Astrocyte (in vitro differentiated cells and primary cell): ENCODE results near the gene PUS7L. TPM values are rescaled to one million over a fixed set of nuclear protein-coding genes. Genes with fewer than 3 reads are reported as not detected.

Source experiments
- DNase-seq: peaks from one replicate; pipeline ENCODE4 v3.0.0-alpha.2; 2010; ENCODE audit warnings: low read depth
- FAIRE-seq: peaks from 2 replicates; lab custom pipeline; 2011; peaks lifted over from hg19 to GRCh38; lab: Jason Lieb, UNC
- H2AFZ ChIP-seq: 2 replicates; pipeline ENCODE4 v1.6.0; 2012; ENCODE audit warnings: low read depth, low read length, inconsistent platforms
- H3K27ac ChIP-seq: 2 replicates; pipeline ENCODE4 v1.5.1; 2011; ENCODE audit warnings: low read depth, low read length, inconsistent platforms
- H3K27me3 ChIP-seq: 2 replicates; pipeline ENCODE4 v1.6.0; 2011; ENCODE audit warnings: low read length, inconsistent platforms; ENCODE audit not compliant: insufficient read depth
- H3K36me3 ChIP-seq: 2 replicates; pipeline ENCODE4 v1.5.1; 2011; ENCODE audit warnings: low read length, inconsistent platforms; ENCODE audit not compliant: insufficient read depth
- H3K4me1 ChIP-seq: 2 replicates; pipeline ENCODE4 v1.5.1; 2011; ENCODE audit warnings: low read length, inconsistent platforms; ENCODE audit not compliant: insufficient read depth
- H3K4me2 ChIP-seq: 2 replicates; pipeline ENCODE4 v1.6.0; 2012; ENCODE audit warnings: low read length, inconsistent platforms
- H3K4me3 ChIP-seq: 2 replicates; pipeline ENCODE4 v1.5.1; 2011; ENCODE audit warnings: low read depth, mild to moderate bottlenecking, low read length, inconsistent platforms; ENCODE audit not compliant: insufficient read depth
- H3K79me2 ChIP-seq: 2 replicates; pipeline ENCODE4 v1.6.0; 2012; ENCODE audit warnings: mild to moderate bottlenecking, low read length, inconsistent platforms; ENCODE audit not compliant: insufficient read depth
- H3K9ac ChIP-seq: 2 replicates; pipeline ENCODE4 v1.6.0; 2012; ENCODE audit warnings: mild to moderate bottlenecking, low read length, inconsistent platforms
- H3K9me3 ChIP-seq: 2 replicates; pipeline ENCODE4 v1.5.1; 2012; ENCODE audit warnings: low read depth, mild to moderate bottlenecking, low read length, inconsistent platforms; ENCODE audit not compliant: insufficient read depth
- H4K20me1 ChIP-seq: 2 replicates; pipeline ENCODE4 v1.6.0; 2012; ENCODE audit warnings: low read length, inconsistent platforms; ENCODE audit not compliant: insufficient read depth
- H3K27ac Mint-ChIP-seq: one replicate; pipeline ENCODE4 v1.8.0; 2021; ENCODE audit warnings: mild to moderate bottlenecking, mixed read lengths; ENCODE audit not compliant: unreplicated experiment
- H3K27me3 Mint-ChIP-seq: one replicate; pipeline ENCODE4 v1.8.0; 2021; ENCODE audit warnings: low read depth, mixed read lengths; ENCODE audit not compliant: unreplicated experiment
- H3K36me3 Mint-ChIP-seq: one replicate; pipeline ENCODE4 v1.8.0; 2021; ENCODE audit warnings: low read depth, mixed read lengths; ENCODE audit not compliant: unreplicated experiment
- H3K4me1 Mint-ChIP-seq: one replicate; pipeline ENCODE4 v1.8.0; 2021; ENCODE audit warnings: low read depth, mixed read lengths; ENCODE audit not compliant: unreplicated experiment
- H3K4me3 Mint-ChIP-seq: one replicate; pipeline ENCODE4 v1.8.0; 2021; ENCODE audit warnings: mild to moderate bottlenecking, moderate library complexity, mixed read lengths; ENCODE audit not compliant: unreplicated experiment
- H3K9me3 Mint-ChIP-seq: one replicate; pipeline ENCODE4 v1.8.0; 2021; ENCODE audit warnings: mild to moderate bottlenecking, mixed read lengths; ENCODE audit not compliant: unreplicated experiment
- CTCF ChIP-seq: IDR thresholded peaks from 2 replicates; pipeline ENCODE4 v1.5.1; 2011; ENCODE audit warnings: low read depth, mild to moderate bottlenecking, inconsistent platforms, low read length, moderate library complexity; ENCODE audit not compliant: insufficient read depth
- EZH2 ChIP-seq: IDR thresholded peaks from 2 replicates; pipeline ENCODE4 v1.6.1; 2012; ENCODE audit warnings: mild to moderate bottlenecking, low read length, inconsistent platforms; ENCODE audit not compliant: insufficient read depth
- total RNA-seq: library from RNA; stranded (reverse); gene quantifications from 2 replicates; pipeline ENCODE4 v1.2.1, GENCODE V29; 2021

Gene PUS7L
- total RNA-seq, 1 donor from 2014 or later, result 11.4 TPM

- H3K36me3 ChIP-seq, result no peaks in the 10 kb centered on the region
- H3K4me1 Mint-ChIP-seq, result no peaks in the 10 kb centered on the region
- H3K9me3 ChIP-seq, result no peaks in the 10 kb centered on the region
- no peak overlapping the region for H3K4me3 Mint-ChIP-seq
- no peak overlapping the region for H2AFZ ChIP-seq
- FAIRE-seq, result no peak
- H3K9ac ChIP-seq, result no peak overlapping the region
- H3K27me3 ChIP-seq, result no peaks in the 10 kb centered on the region
- H3K9me3 Mint-ChIP-seq, result peaks cover 10% of the 10 kb centered on the region
- no peaks in the 10 kb centered on the region for H3K4me1 ChIP-seq
- no peak overlapping the region for H3K27ac Mint-ChIP-seq
- H3K27me3 Mint-ChIP-seq, result no peaks in the 10 kb centered on the region
- peak; percentile 47 for TF ChIP-seq CTCF
- TF ChIP-seq EZH2, result no peak
- H3K27ac ChIP-seq, result no peak overlapping the region
- no peaks in the 10 kb centered on the region for H3K36me3 Mint-ChIP-seq
- H3K79me2 ChIP-seq, result no peaks in the 10 kb centered on the region
- no peak overlapping the region for H3K4me3 ChIP-seq
- no peak overlapping the region for H3K4me2 ChIP-seq
- DNase-seq, result no peak
- H4K20me1 ChIP-seq, result no peaks in the 10 kb centered on the region
Observed at GRCh38 chr12:43676183-43676813, 82.3 kb downstream of the PUS7L start.

GRCh38 chr12:43675048-43675904, 83.3 kb downstream of the PUS7L start:
- Histone ChIP-seq H3K9me3 (no peaks in the 10 kb centered on the region), H3K4me1 (no peaks in the 10 kb centered on the region), H3K4me3 (no peak overlapping the region), H3K27ac (no peak overlapping the region), H3K4me2 (no peak overlapping the region), H3K27me3 (no peaks in the 10 kb centered on the region), H4K20me1 (no peaks in the 10 kb centered on the region), H3K79me2 (no peaks in the 10 kb centered on the region), H3K36me3 (no peaks in the 10 kb centered on the region), H3K9ac (no peak overlapping the region), H2AFZ (no peak overlapping the region)
- no peak for TF ChIP-seq EZH2
- no peak for TF ChIP-seq CTCF
- no peak overlapping the region for H3K4me3 Mint-ChIP-seq
- no peaks in the 10 kb centered on the region for H3K4me1 Mint-ChIP-seq
- FAIRE-seq, result no peak
- DNase-seq, result no peak
- H3K27me3 Mint-ChIP-seq, result no peaks in the 10 kb centered on the region
- peaks cover 10% of the 10 kb centered on the region for H3K9me3 Mint-ChIP-seq
- H3K36me3 Mint-ChIP-seq, result no peaks in the 10 kb centered on the region
- H3K27ac Mint-ChIP-seq, result no peak overlapping the region

- no peaks in the 10 kb centered on the region for H3K36me3 ChIP-seq
- no peaks in the 10 kb centered on the region for H4K20me1 ChIP-seq
- no peaks in the 10 kb centered on the region for H3K4me1 ChIP-seq
- no peak overlapping the region for H3K4me3 Mint-ChIP-seq
- no peak overlapping the region for H2AFZ ChIP-seq
- no peaks in the 10 kb centered on the region for H3K79me2 ChIP-seq
- FAIRE-seq (no peak), DNase-seq (no peak)
- no peak overlapping the region for H3K27ac ChIP-seq
- no peak overlapping the region for H3K4me3 ChIP-seq
- no peak overlapping the region for H3K9ac ChIP-seq
- no peaks in the 10 kb centered on the region for H3K36me3 Mint-ChIP-seq
- no peaks in the 10 kb centered on the region for H3K27me3 Mint-ChIP-seq
- no peak overlapping the region for H3K27ac Mint-ChIP-seq
- H3K9me3 ChIP-seq, result no peaks in the 10 kb centered on the region
- no peaks in the 10 kb centered on the region for H3K27me3 ChIP-seq
- TF ChIP-seq EZH2, result no peak
- TF ChIP-seq CTCF, result no peak
- no peaks in the 10 kb centered on the region for H3K4me1 Mint-ChIP-seq
- H3K4me2 ChIP-seq, result no peak overlapping the region
- peaks cover under 1% of the 10 kb centered on the region for H3K9me3 Mint-ChIP-seq
Observed at GRCh38 chr12:43669373-43669772, 89.2 kb downstream of the PUS7L start.
